CD4-positive, CD25-positive, alpha-beta regulatory T cell (primary cell): Measurements from ENCODE around the gene C2CD3. TPM values are rescaled to one million over a fixed set of nuclear protein-coding genes. Genes with fewer than 3 reads are reported as not detected.

ENCODE experiments used
- ATAC-seq, 2 donors: fragments of 150-1000 bp; cut with Tn5 transposase; one replicate each; pipeline ENCODE4 v1.10.0; 2021; ENCODE audit warnings: low read depth in 2 of 2, moderate number of reproducible peaks in 2 of 2, moderate library complexity in 1 of 2
- DNase-seq, 3 donors: peaks; one replicate each; pipeline versions ENCODE4 v3.0.0 to v3.0.0-alpha.2; 2012 to 2022; ENCODE audit warnings: mixed read lengths in 1 of 3
- H3K27ac ChIP-seq: one replicate; pipeline ENCODE4 v1.7.0; 2013; ENCODE audit warnings: mild to moderate bottlenecking, low read length; ENCODE audit not compliant: insufficient read depth, poor library complexity, severe bottlenecking
- H3K27me3 ChIP-seq: one replicate; pipeline ENCODE4 v1.7.0; 2013; ENCODE audit warnings: low read length; ENCODE audit not compliant: control insufficient read depth, insufficient read depth
- H3K36me3 ChIP-seq: one replicate; pipeline ENCODE4 v1.7.0; 2013; ENCODE audit warnings: mild to moderate bottlenecking, low read length, moderate library complexity; ENCODE audit not compliant: control insufficient read depth, insufficient read depth
- H3K4me1 ChIP-seq: 2 replicates; pipeline ENCODE4 v1.7.0; 2013; ENCODE audit warnings: mild to moderate bottlenecking, low read length; ENCODE audit not compliant: insufficient read depth, control insufficient read depth, poor library complexity, severe bottlenecking
- H3K4me3 ChIP-seq: one replicate; pipeline ENCODE4 v1.7.0; 2013; ENCODE audit warnings: low read depth, mild to moderate bottlenecking, low read length, moderate library complexity
- H3K9me3 ChIP-seq, 2 experiments: 1 replicate in 1 of 2; 2 replicates in 1 of 2; pipeline ENCODE4 v1.7.0; 2013; ENCODE audit warnings: low read length in 2 of 2, mild to moderate bottlenecking in 1 of 2, moderate library complexity in 1 of 2; ENCODE audit not compliant: control insufficient read depth in 2 of 2
- H3K27ac Mint-ChIP-seq, 3 donors: one replicate each; pipeline ENCODE4 v1.8.0; 2020 to 2022; ENCODE audit warnings: mild to moderate bottlenecking in 3 of 3, mixed read lengths in 3 of 3, moderate library complexity in 2 of 3
- H3K27me3 Mint-ChIP-seq: one replicate; pipeline ENCODE4 v1.8.0; 2022; ENCODE audit warnings: mild to moderate bottlenecking, mixed read lengths
- H3K36me3 Mint-ChIP-seq: one replicate; pipeline ENCODE4 v1.8.0; 2020; ENCODE audit warnings: mixed read lengths
- H3K4me1 Mint-ChIP-seq, 4 donors: one replicate each; pipeline ENCODE4 v1.8.0; 2020 to 2022; ENCODE audit warnings: mixed read lengths in 4 of 4, mild to moderate bottlenecking in 1 of 4
- H3K4me3 Mint-ChIP-seq, 4 donors: one replicate each; pipeline ENCODE4 v1.8.0; 2020 to 2022; ENCODE audit warnings: mild to moderate bottlenecking in 4 of 4, mixed read lengths in 4 of 4, moderate library complexity in 3 of 4
- H3K9me3 Mint-ChIP-seq, 7 donors: one replicate each; pipeline ENCODE4 v1.8.0; 2020 to 2022; ENCODE audit warnings: mixed read lengths in 7 of 7, mild to moderate bottlenecking in 3 of 7, moderate library complexity in 2 of 7
- polyA plus RNA-seq, 4 donors: library from polyadenylated mRNA; unstranded; fragments of 300-500 nt; fragmentation: Illumina TruSeq; gene quantifications; one replicate each; pipeline ENCODE4 v1.2.3, GENCODE V29; 2021
- total RNA-seq: library from RNA; stranded (reverse); gene quantifications from one replicate; pipeline ENCODE4 v1.2.3, GENCODE V29; 2022

Gene C2CD3
- total and polyA plus RNA-seq, 5 donors from 2014 or later: 7.2 to 46.4 (median 9.3) TPM

DNA sequence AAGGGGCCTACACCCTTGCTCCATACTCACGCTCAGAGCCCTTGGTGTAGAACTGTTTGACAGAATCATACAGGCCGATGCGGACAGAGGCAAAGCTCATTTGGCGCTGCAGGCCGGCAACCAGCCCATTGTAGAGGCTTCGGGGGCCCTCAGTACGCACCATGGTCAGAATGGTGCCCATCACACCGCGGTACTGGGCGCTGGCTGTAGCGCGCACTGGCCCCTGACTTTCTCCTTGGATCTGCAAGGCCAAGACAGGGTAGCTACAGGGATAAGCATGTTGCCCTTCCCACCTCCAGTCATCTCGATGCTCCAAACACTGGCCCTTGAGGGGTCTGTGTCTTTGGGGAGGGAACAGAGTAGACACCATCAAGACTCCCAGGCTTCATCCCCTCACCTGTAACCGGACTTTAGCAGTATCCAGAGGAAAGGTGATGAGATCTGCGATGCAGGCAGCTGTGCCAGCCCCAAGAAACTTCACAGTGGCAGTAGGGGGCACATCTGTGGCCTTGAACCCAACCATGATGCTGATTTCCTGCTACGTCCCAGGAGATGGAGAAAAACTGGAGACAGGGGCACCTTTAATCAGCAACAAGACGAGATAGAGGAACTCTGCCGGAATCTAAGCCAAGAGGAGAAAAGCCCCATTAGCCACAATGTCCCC, 192.8 kb downstream of the C2CD3 start:
- DNase-seq (no peak), ATAC-seq (no peak)
- no peaks in the 10 kb centered on the region for H3K9me3 ChIP-seq
- H3K9me3 Mint-ChIP-seq: peaks cover 0 to 1% (median 0%) of the 10 kb centered on the region in 7 donors
- H3K36me3 ChIP-seq: peaks cover 70% of the 10 kb centered on the region
- peak overlapping the region; percentile 94 to 99 (median 99) for H3K27ac Mint-ChIP-seq
- peak overlapping the region; percentile 97 for H3K4me3 ChIP-seq
- no peaks in the 10 kb centered on the region for H3K27me3 ChIP-seq
- peak overlapping the region; percentile 89 to 100 (median 97) for H3K4me3 Mint-ChIP-seq
- peaks cover 79% of the 10 kb centered on the region for H3K36me3 Mint-ChIP-seq
- no peaks in the 10 kb centered on the region for H3K27me3 Mint-ChIP-seq
- H3K4me1 ChIP-seq: peaks cover 84% of the 10 kb centered on the region
- peak overlapping the region; percentile 97 for H3K27ac ChIP-seq
- H3K4me1 Mint-ChIP-seq: peaks cover 0 to 75% (median 49%) of the 10 kb centered on the region in 4 donors

DNA sequence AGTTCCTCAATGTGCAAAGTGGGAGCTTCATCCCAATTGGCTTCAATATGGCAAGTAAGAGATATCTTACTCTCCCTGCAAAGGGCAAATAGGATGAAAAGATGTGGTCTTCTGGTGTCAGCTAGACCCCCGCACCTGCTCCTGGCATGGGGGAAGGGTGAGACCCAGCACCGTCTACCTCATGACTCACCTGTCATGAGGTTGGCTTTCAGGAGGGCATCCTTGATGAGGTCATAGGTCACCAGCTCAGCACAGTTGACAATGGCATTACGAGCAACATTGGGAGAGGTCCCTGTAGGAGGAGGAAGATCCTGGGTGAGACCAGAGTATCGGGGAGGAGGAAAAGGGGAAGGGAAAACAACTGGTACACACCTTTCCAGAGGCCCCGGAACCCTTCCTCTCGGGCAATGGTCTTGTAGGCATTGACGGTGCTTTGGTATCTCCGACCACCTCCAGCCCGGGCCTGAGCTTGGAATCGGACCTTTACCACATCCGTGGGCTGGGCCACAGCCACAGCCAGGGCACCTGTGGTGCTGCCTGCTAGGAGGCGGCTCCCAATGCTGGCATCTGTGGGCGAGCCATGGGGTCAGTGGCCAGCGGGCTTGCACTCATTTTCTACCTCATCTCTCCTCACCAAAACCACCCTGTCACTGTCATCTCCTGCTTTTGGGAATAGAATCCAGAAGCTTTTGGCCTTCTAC, 194.2 kb downstream of the C2CD3 start:
- Mint-ChIP-seq H3K4me1 (peaks cover 0 to 89% (median 54%) of the 10 kb centered on the region in 4 donors), H3K4me3 (peak overlapping the region; percentile 85 to 100 (median 96)), H3K36me3 (peaks cover 74% of the 10 kb centered on the region), H3K27ac (peak overlapping the region; percentile 66 to 99 (median 95)), H3K9me3 (no peaks in the 10 kb centered on the region), H3K27me3 (no peaks in the 10 kb centered on the region)
- Histone ChIP-seq H3K9me3 (no peaks in the 10 kb centered on the region), H3K27me3 (no peaks in the 10 kb centered on the region), H3K4me1 (peaks cover 97% of the 10 kb centered on the region), H3K36me3 (peaks cover 69% of the 10 kb centered on the region), H3K4me3 (peak overlapping the region; percentile 97), H3K27ac (peak overlapping the region; percentile 97)
- no peak for ATAC-seq
- no peak for DNase-seq

DNA sequence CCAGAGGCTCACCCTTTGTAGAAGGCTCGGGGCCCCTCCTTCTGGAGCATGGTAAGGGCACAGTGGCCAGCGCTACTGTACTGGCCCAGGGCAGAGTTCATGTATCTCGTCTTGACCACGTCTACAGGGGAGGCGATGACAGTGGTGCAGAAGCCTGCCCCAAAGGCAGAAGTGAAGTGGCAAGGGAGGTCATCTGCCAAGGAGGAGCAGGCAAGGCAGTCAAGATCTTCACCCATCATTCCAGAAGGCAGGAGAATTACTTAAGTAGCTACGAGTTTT, 195.4 kb downstream of the C2CD3 start:
- peaks cover 58% of the 10 kb centered on the region for H3K36me3 ChIP-seq
- ATAC-seq (no peak), DNase-seq (no peak)
- no peaks in the 10 kb centered on the region for H3K27me3 ChIP-seq
- peak overlapping the region; percentile 97 for H3K27ac ChIP-seq
- H3K9me3 ChIP-seq: no peaks in the 10 kb centered on the region
- peak overlapping the region; percentile 75 to 99 (median 84) for H3K4me3 Mint-ChIP-seq
- no peaks in the 10 kb centered on the region for H3K9me3 Mint-ChIP-seq
- H3K36me3 Mint-ChIP-seq: peaks cover 62% of the 10 kb centered on the region
- H3K27me3 Mint-ChIP-seq: no peaks in the 10 kb centered on the region
- peak overlapping the region; percentile 59 for H3K4me3 ChIP-seq
- H3K4me1 Mint-ChIP-seq: peaks cover 0 to 99% (median 58%) of the 10 kb centered on the region in 4 donors
- H3K4me1 ChIP-seq: peaks cover 98% of the 10 kb centered on the region
- peak overlapping the region; percentile 66 to 95 (median 87) for H3K27ac Mint-ChIP-seq

DNA sequence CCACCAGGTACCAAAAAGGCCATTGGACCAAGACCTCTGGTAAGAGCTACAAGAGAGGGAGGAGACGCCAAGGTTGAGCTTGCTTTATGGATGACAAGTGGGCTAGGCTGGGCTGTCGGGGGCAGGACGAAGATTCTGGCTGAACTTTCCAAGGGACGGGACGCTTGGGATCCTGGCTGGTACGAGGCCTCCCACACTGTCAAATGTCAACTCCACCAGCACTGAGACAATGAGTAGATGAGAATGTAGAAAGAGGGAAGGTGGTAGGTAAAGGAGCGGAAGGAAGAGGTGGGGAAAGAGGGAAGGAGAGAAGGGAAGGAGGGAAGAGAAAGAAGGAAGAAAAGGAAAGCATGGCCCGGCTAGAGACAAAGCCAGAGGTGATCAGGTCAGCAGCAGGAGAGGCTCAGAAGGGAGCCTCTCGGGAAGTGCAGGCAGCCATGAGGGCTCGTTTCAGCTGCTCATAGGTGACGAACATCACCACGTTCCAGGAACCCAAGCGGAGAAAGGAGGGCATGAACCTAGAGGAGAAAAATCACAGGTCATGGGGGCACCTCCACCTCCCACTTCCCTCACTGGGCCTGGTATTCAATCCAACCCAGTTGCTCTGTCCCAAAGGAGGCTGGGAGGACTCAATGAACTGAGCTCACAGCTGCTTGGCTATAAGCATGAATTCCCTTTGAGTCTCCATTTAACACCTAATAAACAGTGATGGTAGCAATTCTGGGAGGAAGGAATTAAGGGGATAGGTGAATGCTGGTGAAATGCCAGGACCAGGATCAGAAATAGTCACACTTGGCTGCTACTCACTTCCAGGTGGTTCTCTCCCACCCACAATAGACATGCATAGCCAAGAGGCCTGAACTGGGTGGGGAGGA, 196.0 kb downstream of the C2CD3 start:
- H3K27me3 ChIP-seq: no peaks in the 10 kb centered on the region
- Mint-ChIP-seq H3K4me3 (peak overlapping the region; percentile 75 to 99 (median 92)), H3K9me3 (no peaks in the 10 kb centered on the region), H3K27ac (peak overlapping the region; percentile 87 to 95 (median 94)), H3K27me3 (no peaks in the 10 kb centered on the region), H3K4me1 (peaks cover 5 to 99% (median 59%) of the 10 kb centered on the region in 4 donors), H3K36me3 (peaks cover 56% of the 10 kb centered on the region)
- peak overlapping the region; percentile 97 for H3K27ac ChIP-seq
- DNase-seq (no peak), ATAC-seq (no peak)
- peaks cover 52% of the 10 kb centered on the region for H3K36me3 ChIP-seq
- peak overlapping the region; percentile 59 for H3K4me3 ChIP-seq
- no peaks in the 10 kb centered on the region for H3K9me3 ChIP-seq
- peaks cover 100% of the 10 kb centered on the region for H3K4me1 ChIP-seq

- Mint-ChIP-seq H3K4me3 (peak overlapping the region; percentile 49 to 99 (median 84)), H3K9me3 (no peaks in the 10 kb centered on the region), H3K27me3 (no peaks in the 10 kb centered on the region), H3K27ac (peak overlapping the region; percentile 94 to 96 (median 95)), H3K4me1 (peaks cover 6 to 100% (median 59%) of the 10 kb centered on the region in 4 donors), H3K36me3 (peaks cover 39% of the 10 kb centered on the region)
- DNase-seq: no peak
- no peaks in the 10 kb centered on the region for H3K27me3 ChIP-seq
- ATAC-seq: no peak
- no peaks in the 10 kb centered on the region for H3K9me3 ChIP-seq
- H3K27ac ChIP-seq: peak overlapping the region; percentile 97
- H3K4me1 ChIP-seq: peaks cover 99% of the 10 kb centered on the region
- peaks cover 34% of the 10 kb centered on the region for H3K36me3 ChIP-seq
- H3K4me3 ChIP-seq: peak overlapping the region; percentile 0
Observed at GRCh38 chr11:73972620-73973449, 198.0 kb downstream of the C2CD3 start.

DNA sequence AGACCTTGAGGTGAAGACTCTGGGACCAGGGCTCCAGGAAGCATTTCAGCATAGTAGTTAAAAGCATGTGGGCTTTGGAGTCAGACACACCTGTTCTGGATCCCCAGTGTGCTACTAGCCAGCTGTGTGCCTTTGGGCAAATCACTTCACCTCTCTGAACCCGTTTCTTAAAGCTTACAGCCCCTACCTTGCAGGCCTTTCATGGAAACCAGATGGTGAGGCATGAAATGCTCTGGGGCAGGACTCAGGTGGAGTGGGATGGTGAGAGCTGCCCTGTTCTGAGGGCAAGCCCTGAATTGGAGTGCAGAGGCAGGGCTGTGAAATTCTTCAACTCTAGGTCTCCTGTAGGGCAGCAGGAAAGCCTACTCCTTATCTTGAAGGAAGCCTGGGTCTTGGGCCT, 198.6 kb downstream of the C2CD3 start:
- no peak for ATAC-seq
- Mint-ChIP-seq H3K9me3 (no peaks in the 10 kb centered on the region), H3K27ac (peak overlapping the region; percentile 94 to 96 (median 95)), H3K4me1 (peaks cover 6 to 100% (median 54%) of the 10 kb centered on the region in 4 donors), H3K27me3 (no peaks in the 10 kb centered on the region), H3K4me3 (peak overlapping the region in 3 of 4 donors; percentile 41 to 99 (median 92)), H3K36me3 (peaks cover 32% of the 10 kb centered on the region)
- Histone ChIP-seq H3K4me1 (peaks cover 99% of the 10 kb centered on the region), H3K27ac (peak overlapping the region; percentile 97), H3K36me3 (peaks cover 27% of the 10 kb centered on the region), H3K4me3 (no peak overlapping the region), H3K9me3 (no peaks in the 10 kb centered on the region), H3K27me3 (no peaks in the 10 kb centered on the region)
- peak in 1 of 3 donors; percentile 36 for DNase-seq
